ENCODE data around the gene CACNA1E.

Gene CACNA1E

DNA sequence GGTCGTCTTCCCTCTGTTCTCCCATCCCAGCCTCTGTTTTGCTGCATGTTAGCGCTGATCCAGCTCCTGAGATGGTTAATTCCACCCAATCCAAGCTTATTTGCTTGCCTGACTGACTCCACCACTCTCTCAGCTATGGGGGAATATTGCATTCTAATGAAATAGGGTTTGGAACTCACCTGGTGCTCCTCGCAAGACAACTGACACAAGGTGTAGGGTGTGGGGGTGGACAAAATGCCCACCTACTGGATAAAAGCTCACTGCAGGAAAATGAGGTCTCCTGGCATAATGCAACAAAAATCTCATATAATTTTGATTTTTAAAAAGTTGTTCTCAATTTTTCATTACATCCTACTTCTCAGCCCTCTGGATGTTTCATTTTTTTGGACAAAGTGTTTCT is 319.1 kb downstream of the CACNA1E start:
- TF ChIP-seq, protein P1, sequence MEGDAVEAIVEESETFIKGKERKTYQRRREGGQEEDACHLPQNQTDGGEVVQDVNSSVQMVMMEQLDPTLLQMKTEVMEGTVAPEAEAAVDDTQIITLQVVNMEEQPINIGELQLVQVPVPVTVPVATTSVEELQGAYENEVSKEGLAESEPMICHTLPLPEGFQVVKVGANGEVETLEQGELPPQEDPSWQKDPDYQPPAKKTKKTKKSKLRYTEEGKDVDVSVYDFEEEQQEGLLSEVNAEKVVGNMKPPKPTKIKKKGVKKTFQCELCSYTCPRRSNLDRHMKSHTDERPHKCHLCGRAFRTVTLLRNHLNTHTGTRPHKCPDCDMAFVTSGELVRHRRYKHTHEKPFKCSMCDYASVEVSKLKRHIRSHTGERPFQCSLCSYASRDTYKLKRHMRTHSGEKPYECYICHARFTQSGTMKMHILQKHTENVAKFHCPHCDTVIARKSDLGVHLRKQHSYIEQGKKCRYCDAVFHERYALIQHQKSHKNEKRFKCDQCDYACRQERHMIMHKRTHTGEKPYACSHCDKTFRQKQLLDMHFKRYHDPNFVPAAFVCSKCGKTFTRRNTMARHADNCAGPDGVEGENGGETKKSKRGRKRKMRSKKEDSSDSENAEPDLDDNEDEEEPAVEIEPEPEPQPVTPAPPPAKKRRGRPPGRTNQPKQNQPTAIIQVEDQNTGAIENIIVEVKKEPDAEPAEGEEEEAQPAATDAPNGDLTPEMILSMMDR (IDR thresholded peaks at IDR 0.05), result no peak

DNA sequence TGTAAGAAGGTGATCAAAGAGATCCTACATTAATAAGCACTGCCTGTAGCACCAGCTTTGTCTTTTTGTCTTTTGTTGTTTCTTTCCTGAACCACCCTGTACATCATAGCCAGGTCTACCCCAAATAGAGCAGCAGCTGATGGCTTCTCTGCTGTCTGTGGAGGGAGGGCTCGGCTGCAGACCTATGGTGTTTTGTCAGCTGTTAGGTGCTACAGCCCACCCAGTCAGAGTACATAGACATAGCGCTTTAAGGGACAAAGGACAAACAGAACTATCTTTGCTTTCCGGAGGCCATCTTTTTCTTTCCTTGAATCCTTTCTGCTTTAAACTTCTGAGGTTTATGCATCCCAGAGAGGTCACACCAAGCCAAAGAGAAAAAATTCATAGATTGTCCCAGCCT is 320.1 kb downstream of the CACNA1E start:
- TF ChIP-seq, protein P1 (IDR thresholded peaks at IDR 0.05), result no peak

DNA sequence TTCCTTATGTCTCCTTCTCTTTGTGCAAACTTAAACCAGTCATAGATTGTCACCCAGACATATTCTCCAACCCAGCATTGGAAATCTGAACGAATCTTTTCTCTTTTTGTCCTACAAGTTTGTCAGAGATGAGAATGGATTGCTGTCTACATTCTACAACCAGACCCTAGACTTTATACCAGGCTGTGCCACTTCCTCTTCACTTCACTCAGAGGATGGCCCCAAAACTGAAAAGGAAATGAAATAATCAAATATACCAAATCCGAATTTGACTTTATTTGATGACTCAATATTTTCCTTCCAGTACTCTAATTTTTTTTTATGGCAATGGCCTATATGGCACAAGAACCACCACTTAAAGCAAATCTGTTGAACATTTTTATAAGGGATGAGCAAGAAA is 321.7 kb downstream of the CACNA1E start:
- TF ChIP-seq, protein P1 (IDR thresholded peaks at IDR 0.05), result no peak

GRCh38 chr1:181806746-181807145 is 323.4 kb downstream of the CACNA1E start:
- TF ChIP-seq, protein P1 (IDR thresholded peaks at IDR 0.05), result no peak

DNA sequence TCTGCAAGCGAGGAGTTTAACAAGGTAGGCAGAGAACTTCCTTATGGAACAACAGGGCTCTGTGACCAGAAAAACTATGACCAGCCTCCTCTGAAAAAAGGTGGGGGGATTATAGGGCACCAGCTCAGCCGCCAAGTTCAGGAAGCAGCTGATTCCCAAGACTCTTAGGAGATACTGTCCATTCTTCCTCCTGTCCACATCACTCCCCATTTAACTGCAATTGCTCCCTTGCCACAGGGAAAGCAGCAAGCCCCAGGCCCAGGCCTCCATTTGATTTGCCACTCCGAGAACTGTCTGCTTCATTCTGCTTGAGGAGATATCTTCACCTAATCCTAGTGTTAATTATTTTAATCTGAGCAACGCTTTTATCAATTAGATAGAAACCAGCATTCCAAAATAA is 323.9 kb downstream of the CACNA1E start:
- TF ChIP-seq, protein P1 (IDR thresholded peaks at IDR 0.05), result no peak

DNA sequence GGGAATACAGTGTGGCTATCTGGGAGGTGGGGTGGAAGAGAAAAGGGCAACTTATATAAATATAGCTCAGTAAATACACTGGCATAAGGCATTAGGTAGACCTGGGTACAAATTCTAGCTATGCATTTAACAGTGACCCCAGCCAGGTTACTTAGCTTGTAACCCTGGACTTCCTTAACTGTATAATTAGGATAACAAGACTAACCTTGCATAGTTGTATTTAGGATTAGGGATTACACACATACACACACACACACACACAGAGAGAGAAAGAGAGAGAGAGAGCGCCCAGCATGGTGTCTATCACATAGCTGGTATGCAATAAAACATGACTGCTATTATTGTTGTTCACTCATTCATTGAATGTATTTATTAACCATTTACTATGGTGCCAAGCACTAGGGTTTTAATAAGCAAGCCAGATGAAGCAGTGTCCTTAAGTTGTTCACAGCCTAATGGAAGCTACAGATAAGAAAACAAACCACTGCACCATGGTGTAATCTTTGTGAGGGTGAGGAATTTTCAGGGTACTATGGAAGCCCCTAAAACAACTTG is 326.8 kb downstream of the CACNA1E start:
- TF ChIP-seq, protein P1 (IDR thresholded peaks at IDR 0.05), result no peak

DNA sequence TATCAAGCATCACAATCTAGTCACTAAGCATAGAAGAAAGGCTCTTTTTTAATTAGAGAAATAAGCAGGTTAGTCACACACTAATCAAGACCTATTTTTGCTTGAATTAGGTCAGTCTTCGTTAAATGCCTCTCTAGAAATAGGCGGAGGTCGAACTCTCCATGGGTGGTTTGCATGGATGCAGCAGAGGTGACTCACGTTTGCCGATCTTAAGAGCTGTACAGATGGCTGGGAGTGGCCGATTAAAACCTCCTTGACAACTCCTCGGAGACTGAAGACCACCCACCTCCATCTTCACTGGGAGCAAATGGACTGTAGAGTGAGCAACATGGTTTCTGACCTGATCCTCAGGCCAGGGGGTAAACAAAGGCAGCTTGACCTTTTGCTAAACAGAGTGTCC is 328.9 kb downstream of the CACNA1E start:
- TF ChIP-seq, protein P1 (IDR thresholded peaks at IDR 0.05), result no peak

- TF ChIP-seq, protein P1 (IDR thresholded peaks at IDR 0.05), result no peak
Measured at GRCh38 chr1:181813266-181813665, 329.9 kb downstream of the CACNA1E start.
